ENCODE results near the gene BCAT1. TPM values are rescaled to one million over a fixed set of nuclear protein-coding genes. Genes with fewer than 3 reads are reported as not detected.

Gene BCAT1
- total and polyA plus RNA-seq, 2 of the 8 experiments (the other 6 are each of a cell fraction or from before 2014, with no cell fraction given) = 19.7 to 263 TPM

DNA sequence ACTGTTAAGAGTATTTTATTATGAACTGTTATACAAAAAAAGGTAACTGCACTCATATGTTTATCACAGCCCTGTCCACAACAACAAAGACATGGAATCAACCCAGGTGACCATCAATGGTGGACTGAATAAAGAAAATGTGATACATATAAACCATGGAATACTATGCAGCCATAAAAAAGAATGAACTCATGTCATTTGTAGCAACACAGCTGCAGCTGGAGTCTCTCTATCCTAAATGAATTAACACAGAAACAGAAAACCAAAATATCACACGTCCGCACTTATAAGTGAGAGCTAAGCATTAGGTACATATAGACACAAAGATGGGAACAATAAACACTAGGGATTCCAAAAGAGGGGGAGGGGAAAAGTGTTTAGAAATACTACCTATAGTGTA, 95.8 kb downstream of the BCAT1 start (continued):
- TF ChIP-seq FOSL1 (IDR thresholded peaks at IDR 0.05; ENCODE audit: insufficient read depth, low read depth, low read length) = no peak

Measured in H1 (cell line).